ENCODE results near the gene SH2D2A. TPM values are rescaled to one million over a fixed set of nuclear protein-coding genes. Genes with fewer than 3 reads are reported as not detected.

SH2D2A gene
- total RNA-seq, 1 experiment from 2014 or later, result 4.0 TPM

DNA sequence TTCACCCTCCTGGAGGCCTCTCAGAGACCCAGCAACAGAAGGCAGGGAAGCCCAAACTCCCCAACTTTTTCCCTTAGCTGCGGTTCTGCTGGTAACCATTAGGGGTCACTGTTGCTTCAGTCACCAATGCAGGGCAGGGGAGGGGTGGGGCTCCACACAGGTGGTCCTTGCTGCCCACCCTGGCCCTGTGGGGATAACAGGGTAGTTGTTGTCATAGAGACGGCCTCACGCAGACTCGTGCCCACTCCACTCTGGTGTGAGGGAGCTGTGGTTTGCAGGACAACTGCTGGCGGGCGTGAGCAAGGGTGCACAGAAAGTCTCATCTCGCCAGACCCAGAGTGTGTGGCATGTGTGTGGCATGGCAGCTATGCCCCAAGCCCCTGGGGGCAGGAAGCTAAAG is 22.3 kb upstream of the SH2D2A start:
- Histone ChIP-seq H3K27me3 (ENCODE audit: insufficient read depth, low read depth) (peaks cover 30% of the 10 kb centered on the region; the same call in 1 of the 2 replicates), H2AFZ (no peak overlapping the region), H3K36me3 (ENCODE audit: low read depth) (no peaks in the 10 kb centered on the region), H3K4me3 (no peak overlapping the region), H3K4me2 (no peak overlapping the region), H3F3A (ENCODE audit: insufficient read depth, low read depth) (no peaks in the 10 kb centered on the region), H3K9me2 (ENCODE audit: insufficient read depth) (no peaks in the 10 kb centered on the region), H3K27ac (no peak overlapping the region), H3K9me3 (ENCODE audit: insufficient read depth, low read depth) (no peaks in the 10 kb centered on the region), H3K79me2 (ENCODE audit: low read depth) (no peaks in the 10 kb centered on the region), H4K20me1 (ENCODE audit: insufficient read depth) (no peaks in the 10 kb centered on the region), H3K4me1 (replicated peaks; ENCODE audit: insufficient read depth) (no peaks in the 10 kb centered on the region)
- intact Hi-C loops (cut with micrococcal nuclease; ENCODE audit: unreplicated experiment), result no loop called here
- peak; percentile 27 to 42 for DNase-seq
- ChIA-PET POLR2A (ENCODE audit: unreplicated experiment) (no interaction called here), CTCF (interaction anchor here (0.7 to 1.7 kb wide), 4 partner anchors 21 to 112 kb away, joined by 3 to 4 read pairs (median 4); no protein-coding TSS in a partner anchor)
- BruUV-seq (replicated peaks), result no TSS peak
- TF ChIP-seq CTCF (conservative IDR thresholded peaks at IDR 0.05), result peak; percentile 96
- TF ChIP-seq EZH2 (IDR thresholded peaks at IDR 0.05; ENCODE audit: low read depth), result no peak

DNA sequence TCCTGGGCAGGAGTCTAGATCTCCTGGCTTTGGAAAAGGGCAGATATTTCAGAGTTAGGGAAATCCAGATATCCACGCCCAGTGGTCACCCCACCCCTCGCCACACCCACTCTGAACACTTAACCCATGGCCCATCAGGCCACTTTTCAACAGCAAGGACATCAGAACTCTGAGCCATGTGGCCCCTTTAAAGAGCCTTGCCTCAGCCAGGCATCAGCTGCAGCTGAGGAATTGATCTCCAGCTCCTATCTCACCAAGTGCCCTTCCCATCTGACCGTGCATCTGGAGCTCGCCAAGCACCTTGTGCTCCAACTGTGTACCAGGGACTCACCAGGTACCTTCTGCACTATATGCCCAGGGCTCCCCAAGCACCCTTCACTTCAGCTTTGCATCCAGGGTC is 20.2 kb upstream of the SH2D2A start:
- BruUV-seq (replicated peaks), result no TSS peak
- intact Hi-C loops (cut with micrococcal nuclease; ENCODE audit: unreplicated experiment), result no loop called here
- Histone ChIP-seq H3K27ac (no peak overlapping the region), H4K20me1 (ENCODE audit: insufficient read depth) (no peaks in the 10 kb centered on the region), H3K9me2 (ENCODE audit: insufficient read depth) (no peaks in the 10 kb centered on the region), H3K27me3 (ENCODE audit: insufficient read depth, low read depth) (peaks cover 33% of the 10 kb centered on the region; the same call in 1 of the 2 replicates), H3K36me3 (ENCODE audit: low read depth) (no peaks in the 10 kb centered on the region), H3K4me2 (no peak overlapping the region), H3K4me3 (no peak overlapping the region), H3F3A (ENCODE audit: insufficient read depth, low read depth) (no peaks in the 10 kb centered on the region), H3K4me1 (replicated peaks; ENCODE audit: insufficient read depth) (no peaks in the 10 kb centered on the region), H2AFZ (no peak overlapping the region), H3K79me2 (ENCODE audit: low read depth) (no peaks in the 10 kb centered on the region), H3K9me3 (ENCODE audit: insufficient read depth, low read depth) (no peaks in the 10 kb centered on the region)
- TF ChIP-seq EZH2 (IDR thresholded peaks at IDR 0.05; ENCODE audit: low read depth) (no peak), CTCF (conservative IDR thresholded peaks at IDR 0.05) (no peak)
- POLR2A ChIA-PET (ENCODE audit: unreplicated experiment), result interaction anchor here (0.5 kb wide), 1 partner anchor 14 kb away, joined by 4 read pairs; no protein-coding TSS in a partner anchor
- DNase-seq, result no peak
- CTCF ChIA-PET, result no interaction called here

GRCh38 chr1:156836041-156836654 is 19.5 kb upstream of the SH2D2A start:
- ChIA-PET CTCF (no interaction called here), POLR2A (ENCODE audit: unreplicated experiment) (no interaction called here)
- Histone ChIP-seq H4K20me1 (ENCODE audit: insufficient read depth) (no peaks in the 10 kb centered on the region), H3K9me3 (ENCODE audit: insufficient read depth, low read depth) (no peaks in the 10 kb centered on the region), H3K27ac (no peak overlapping the region), H3K9me2 (ENCODE audit: insufficient read depth) (no peaks in the 10 kb centered on the region), H2AFZ (no peak overlapping the region), H3K4me1 (replicated peaks; ENCODE audit: insufficient read depth) (no peaks in the 10 kb centered on the region), H3K79me2 (ENCODE audit: low read depth) (no peaks in the 10 kb centered on the region), H3K4me2 (no peak overlapping the region), H3K4me3 (no peak overlapping the region), H3K27me3 (ENCODE audit: insufficient read depth, low read depth) (peaks cover 29% of the 10 kb centered on the region; the same call in 1 of the 2 replicates), H3K36me3 (ENCODE audit: low read depth) (no peaks in the 10 kb centered on the region), H3F3A (ENCODE audit: insufficient read depth, low read depth) (no peaks in the 10 kb centered on the region)
- DNase-seq, result no peak
- TF ChIP-seq CTCF (conservative IDR thresholded peaks at IDR 0.05) (no peak), EZH2 (IDR thresholded peaks at IDR 0.05; ENCODE audit: low read depth) (no peak)
- BruUV-seq (replicated peaks), result no TSS peak
- intact Hi-C loops (cut with micrococcal nuclease; ENCODE audit: unreplicated experiment), result no loop called here

Data from PC-9 (cell line).